ENCODE measurements around the gene NT5M. TPM values are rescaled to one million over a fixed set of nuclear protein-coding genes. Genes with fewer than 3 reads are reported as not detected.

NT5M gene
- total RNA-seq, 2 donors from 2014 or later, result 1.2 to 1.3 TPM

DNA sequence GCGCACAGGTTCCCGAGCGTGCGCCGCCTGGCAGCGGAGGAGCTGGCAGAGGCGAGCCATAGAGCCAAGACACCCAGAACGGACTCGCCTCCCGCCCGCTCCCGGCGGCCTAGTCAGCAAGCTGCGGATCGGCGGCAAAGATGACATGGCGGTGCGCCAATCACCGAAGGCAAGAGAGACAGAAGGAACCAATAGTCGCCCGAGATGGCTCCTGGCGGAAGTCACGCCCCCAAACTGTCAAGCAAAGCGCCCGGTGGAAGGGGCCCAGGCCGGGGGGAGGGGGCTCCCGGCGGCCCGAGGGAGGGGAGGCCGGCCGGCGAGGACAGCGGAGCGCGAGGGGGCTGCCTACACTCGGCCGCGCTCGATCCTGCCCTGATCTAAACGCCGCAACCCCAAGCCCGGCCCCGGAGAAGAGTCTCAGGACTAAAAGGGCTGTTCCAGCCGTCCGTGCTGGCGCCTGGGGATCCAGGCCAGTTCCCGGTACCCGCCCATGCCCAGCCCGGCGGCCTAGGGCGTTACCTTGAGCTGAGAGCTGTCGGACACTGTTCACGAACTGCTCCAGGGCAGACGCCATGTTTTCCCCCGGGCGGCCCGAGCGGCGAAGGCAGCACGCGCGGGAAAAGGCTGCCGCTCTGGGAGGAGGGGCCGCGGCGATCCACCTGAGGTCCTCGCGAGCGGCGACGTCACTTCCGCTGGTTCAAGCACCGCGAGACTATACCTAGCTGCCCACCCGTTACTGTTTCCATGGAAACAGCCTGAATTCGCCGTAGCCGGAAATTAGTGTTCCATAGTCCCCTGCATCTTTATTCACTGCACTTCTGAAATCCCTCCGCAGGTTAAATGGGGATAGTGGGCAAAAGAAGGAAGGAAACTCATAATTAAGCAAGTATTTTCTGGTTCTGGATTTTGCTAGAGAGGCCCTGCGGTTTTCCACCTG, 22.3 kb upstream of the NT5M start, which contains the start of gene COPS3:
Gene COPS3, minus strand, starts transcription at position 634 of the 937 bp plus-strand sequence. Its CDS starts 60 bp downstream, at position 574.
- intact Hi-C loops (cut with DNase I), result no loop called here
- Histone ChIP-seq H3K9me3 (no peaks in the 10 kb centered on the region), H3K27ac (peak within 1 kb of the TSS; percentile 98), H3K27me3 (no peaks in the 10 kb centered on the region), H3K9ac (ENCODE audit: low read depth in 2 of 2, low read length in 2 of 2) (peak within 1 kb of the TSS; percentile 78 to 84), H3K36me3 (no peaks in the 10 kb centered on the region), H3K4me3 (peak within 1 kb of the TSS; percentile 100), H3K4me1 (peaks cover 12% of the 10 kb centered on the region)
- DNase-seq, result peak; percentile 98
- TF ChIP-seq, protein P1, sequence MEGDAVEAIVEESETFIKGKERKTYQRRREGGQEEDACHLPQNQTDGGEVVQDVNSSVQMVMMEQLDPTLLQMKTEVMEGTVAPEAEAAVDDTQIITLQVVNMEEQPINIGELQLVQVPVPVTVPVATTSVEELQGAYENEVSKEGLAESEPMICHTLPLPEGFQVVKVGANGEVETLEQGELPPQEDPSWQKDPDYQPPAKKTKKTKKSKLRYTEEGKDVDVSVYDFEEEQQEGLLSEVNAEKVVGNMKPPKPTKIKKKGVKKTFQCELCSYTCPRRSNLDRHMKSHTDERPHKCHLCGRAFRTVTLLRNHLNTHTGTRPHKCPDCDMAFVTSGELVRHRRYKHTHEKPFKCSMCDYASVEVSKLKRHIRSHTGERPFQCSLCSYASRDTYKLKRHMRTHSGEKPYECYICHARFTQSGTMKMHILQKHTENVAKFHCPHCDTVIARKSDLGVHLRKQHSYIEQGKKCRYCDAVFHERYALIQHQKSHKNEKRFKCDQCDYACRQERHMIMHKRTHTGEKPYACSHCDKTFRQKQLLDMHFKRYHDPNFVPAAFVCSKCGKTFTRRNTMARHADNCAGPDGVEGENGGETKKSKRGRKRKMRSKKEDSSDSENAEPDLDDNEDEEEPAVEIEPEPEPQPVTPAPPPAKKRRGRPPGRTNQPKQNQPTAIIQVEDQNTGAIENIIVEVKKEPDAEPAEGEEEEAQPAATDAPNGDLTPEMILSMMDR (IDR thresholded peaks at IDR 0.05), result no peak

DNA sequence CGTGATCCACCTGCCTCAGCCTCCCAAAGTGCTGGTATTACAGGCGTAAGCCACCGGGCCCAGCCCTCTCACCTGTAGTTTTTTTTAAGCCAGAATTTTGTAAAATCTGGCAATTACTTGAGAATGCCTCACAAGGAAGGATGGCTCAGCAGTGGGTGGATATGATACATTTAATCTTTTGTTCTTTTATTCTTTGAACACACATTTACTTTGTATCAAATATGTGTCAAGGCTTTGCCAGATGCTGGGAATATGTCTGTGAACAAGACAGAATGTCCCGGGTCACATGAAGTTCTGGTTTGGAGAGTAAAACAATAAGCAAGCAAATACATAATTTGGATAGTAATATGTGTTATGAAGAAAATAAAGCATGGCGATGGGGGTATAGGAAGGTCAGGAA, 17.2 kb upstream of the NT5M start:
- intact Hi-C loops (cut with DNase I), result no loop called here
- TF ChIP-seq, protein P1 (IDR thresholded peaks at IDR 0.05), result no peak

GRCh38 chr17:17289086-17289485, 14.1 kb upstream of the NT5M start:
- H3K4me3 ChIP-seq, result no peak overlapping the region
- no peaks in the 10 kb centered on the region for H3K9me3 ChIP-seq
- no peaks in the 10 kb centered on the region for H3K36me3 ChIP-seq
- intact Hi-C loops (cut with DNase I), result no loop called here
- no peak overlapping the region for H3K9ac ChIP-seq (ENCODE audit: low read depth in 2 of 2, low read length in 2 of 2)
- no peak overlapping the region for H3K27ac ChIP-seq
- H3K4me1 ChIP-seq, result no peaks in the 10 kb centered on the region
- TF ChIP-seq, protein P1 (IDR thresholded peaks at IDR 0.05), result no peak
- no peak for DNase-seq
- no peaks in the 10 kb centered on the region for H3K27me3 ChIP-seq

More for the DNA sequence above, 17.2 kb upstream of the NT5M start:
- no peak for DNase-seq
- no peaks in the 10 kb centered on the region for H3K27me3 ChIP-seq
- H3K4me1 ChIP-seq, result no peaks in the 10 kb centered on the region
- H3K27ac ChIP-seq, result no peak overlapping the region
- no peak overlapping the region for H3K4me3 ChIP-seq
- no peak overlapping the region for H3K9ac ChIP-seq (ENCODE audit: low read depth in 2 of 2, low read length in 2 of 2)
- H3K9me3 ChIP-seq, result no peaks in the 10 kb centered on the region
- no peaks in the 10 kb centered on the region for H3K36me3 ChIP-seq

DNA sequence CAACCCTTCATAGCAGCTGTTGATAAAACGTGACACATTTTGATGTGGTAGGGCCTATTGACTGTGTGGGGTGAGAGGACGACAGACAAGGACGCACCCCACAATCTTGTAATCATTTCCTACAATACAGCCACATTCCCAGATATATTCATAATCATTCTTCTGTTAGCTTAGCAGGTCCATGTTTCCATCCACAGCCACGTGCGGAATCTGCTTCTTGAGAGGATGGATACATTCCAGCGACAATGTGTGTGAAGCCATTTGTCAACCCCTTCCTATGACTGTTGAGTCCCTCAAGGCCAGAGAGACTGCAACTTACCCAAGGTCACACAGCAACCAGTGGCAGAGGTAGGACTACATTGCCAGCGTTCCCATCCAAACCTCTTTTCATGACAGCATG, 13.5 kb upstream of the NT5M start:
- H3K36me3 ChIP-seq, result no peaks in the 10 kb centered on the region
- no peak overlapping the region for H3K4me3 ChIP-seq
- no peaks in the 10 kb centered on the region for H3K9me3 ChIP-seq
- no peak overlapping the region for H3K9ac ChIP-seq (ENCODE audit: low read depth in 2 of 2, low read length in 2 of 2)
- no peaks in the 10 kb centered on the region for H3K4me1 ChIP-seq
- TF ChIP-seq, protein P1 (IDR thresholded peaks at IDR 0.05), result no peak
- H3K27me3 ChIP-seq, result no peaks in the 10 kb centered on the region
- no peak for DNase-seq
- intact Hi-C loops (cut with DNase I), result no loop called here
- H3K27ac ChIP-seq, result no peak overlapping the region

DNA sequence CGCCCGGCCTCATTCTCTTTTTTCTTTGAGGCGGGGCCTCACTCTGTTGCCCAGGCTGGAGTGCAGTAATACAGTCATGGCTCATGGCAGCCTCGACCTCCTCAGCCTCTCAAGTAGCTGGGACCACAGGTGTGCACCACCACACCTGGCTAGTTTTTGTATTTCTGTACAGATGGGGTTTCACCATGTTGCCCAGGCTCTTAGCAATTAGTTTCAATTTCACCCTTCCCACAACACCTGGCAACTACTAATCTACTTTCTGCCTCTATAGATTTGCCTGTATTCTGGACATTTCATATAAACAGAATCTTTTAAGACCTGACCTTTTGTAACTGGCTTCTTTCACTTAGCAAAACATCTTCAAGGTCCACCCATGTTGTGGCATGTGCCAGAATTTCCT, 8.0 kb upstream of the NT5M start:
- no peak overlapping the region for H3K9ac ChIP-seq (ENCODE audit: low read depth in 2 of 2, low read length in 2 of 2)
- intact Hi-C loops (cut with DNase I), result no loop called here
- H3K4me3 ChIP-seq, result no peak overlapping the region
- no peak for DNase-seq
- no peak overlapping the region for H3K27ac ChIP-seq
- H3K36me3 ChIP-seq, result no peaks in the 10 kb centered on the region
- no peaks in the 10 kb centered on the region for H3K27me3 ChIP-seq
- H3K4me1 ChIP-seq, result no peaks in the 10 kb centered on the region
- TF ChIP-seq, protein P1 (IDR thresholded peaks at IDR 0.05), result no peak
- no peaks in the 10 kb centered on the region for H3K9me3 ChIP-seq

All from colonic mucosa (tissue), 4 donors.